ENCODE measurements around the gene ADGRG3.

- TF ChIP-seq CTCF (IDR thresholded peaks at IDR 0.05 in 4 of 5, conservative IDR thresholded peaks at IDR 0.05 in 1 of 5) (no peak), POLR2A (IDR thresholded peaks at IDR 0.05) (no peak)
Observed at GRCh38 chr16:57656342-57656955, 11.7 kb upstream of the ADGRG3 start.

Measured in gastrocnemius medialis (tissue), 4 donors.